ENCODE results near the gene PACS1.

PACS1 gene

DNA sequence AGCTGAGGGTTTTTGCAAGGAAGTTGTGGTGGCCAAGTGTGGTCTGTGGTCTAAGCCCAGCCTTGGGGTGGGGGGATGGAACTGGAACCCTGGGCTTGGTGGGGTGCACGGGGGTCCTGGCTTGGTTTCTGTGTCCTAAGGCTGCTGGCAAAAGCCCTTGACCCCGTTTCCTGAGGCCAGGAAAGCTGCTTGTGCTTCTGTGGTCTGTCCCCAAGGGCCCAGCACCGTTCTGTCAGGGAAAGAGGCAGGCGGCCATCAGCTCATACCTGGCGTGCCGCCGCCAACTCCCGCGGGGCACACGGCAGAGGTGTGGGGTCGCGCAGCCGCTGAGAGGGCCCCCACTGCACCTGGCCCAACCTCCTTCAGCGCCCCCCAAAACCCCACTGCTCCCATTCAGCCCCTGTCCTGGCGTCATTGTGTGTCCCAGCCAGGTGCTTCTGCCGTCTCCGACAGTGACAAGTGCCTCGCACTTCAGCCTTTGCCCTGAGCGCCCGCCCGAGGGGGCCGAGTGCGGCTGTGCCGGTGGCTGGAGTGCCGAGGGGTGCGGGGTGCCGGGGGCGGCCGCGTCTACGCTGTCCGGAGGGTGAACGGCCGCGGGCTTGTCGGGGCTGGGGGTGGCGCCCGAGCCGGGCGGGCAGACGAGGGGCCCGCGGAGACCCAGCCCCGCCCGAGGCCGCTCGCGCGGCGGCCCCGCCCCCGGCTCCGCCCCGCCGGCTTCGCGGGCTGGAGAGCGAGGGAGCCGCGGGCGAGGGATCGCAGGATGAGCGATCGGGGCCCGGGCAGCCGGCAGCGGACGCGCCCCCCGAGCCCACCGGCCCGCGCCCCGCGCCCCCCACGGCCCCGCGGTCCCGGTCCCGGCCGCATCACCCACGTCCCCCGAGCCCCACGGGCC is 207.6 kb downstream of the PACS1 start, which contains the start of gene CNIH2:
Gene CNIH2, plus strand, starts transcription at position 705 of the 892 bp plus-strand sequence. CDS start 282 bp downstream, outside the sequence.
- Histone ChIP-seq H3K4me3 (ENCODE audit: low read length in 2 of 2) (peak within 1 kb of the TSS in 1 of 2 donors; percentile 60), H3K27me3 (ENCODE audit: control insufficient read depth in 1 of 2, insufficient read depth in 2 of 2, low read length in 2 of 2) (peaks cover 0 to 4% of the 10 kb centered on the region in 2 donors), H3K9me3 (ENCODE audit: control insufficient read depth in 2 of 2, low read length in 2 of 2) (no peaks in the 10 kb centered on the region), H3K36me3 (ENCODE audit: control insufficient read depth in 2 of 2, insufficient read depth in 2 of 2, low read length in 2 of 2) (peaks cover 31 to 33% of the 10 kb centered on the region in 2 donors), H3K9ac (ENCODE audit: low read length in 2 of 2) (no peak within 1 kb of the TSS), H3K4me1 (ENCODE audit: control insufficient read depth, insufficient read depth, low read length) (peaks cover 11% of the 10 kb centered on the region), H3K27ac (ENCODE audit: low read length) (peak within 1 kb of the TSS; percentile 58)

DNA sequence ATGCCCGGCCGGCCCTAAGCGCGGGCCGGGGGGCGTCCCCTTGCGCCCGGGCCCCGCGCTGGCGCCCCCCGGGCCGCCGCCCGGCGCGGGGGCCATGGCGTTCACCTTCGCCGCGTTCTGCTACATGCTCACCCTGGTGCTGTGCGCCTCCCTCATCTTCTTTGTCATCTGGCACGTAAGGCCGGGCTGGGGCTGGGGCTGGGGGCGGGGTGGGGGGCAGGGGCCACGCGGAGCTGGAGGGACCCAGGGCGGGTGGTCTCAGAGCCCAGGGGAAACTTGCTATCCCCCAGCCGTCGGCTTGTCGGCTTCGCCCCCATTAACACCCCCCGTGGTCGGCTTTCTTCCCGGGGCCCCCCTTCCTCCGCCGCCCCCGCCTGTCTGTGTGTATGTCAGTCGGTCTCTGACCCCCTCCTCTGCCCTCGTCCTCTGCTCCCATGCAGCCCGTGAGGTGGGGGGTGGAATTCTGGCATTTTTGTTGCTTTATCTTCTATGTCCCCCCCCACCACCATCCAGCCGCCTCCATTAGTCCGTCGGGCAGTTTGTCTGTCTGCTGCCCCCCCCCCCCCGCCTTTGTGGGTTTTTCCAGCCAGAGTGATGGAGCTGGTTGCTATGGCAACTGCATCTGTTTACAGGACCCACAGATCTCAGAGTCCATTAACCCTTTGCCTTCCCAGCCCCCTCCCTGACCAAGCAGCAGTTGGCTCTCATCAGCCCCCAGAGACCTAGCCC is 208.5 kb downstream of the PACS1 start:
- Histone ChIP-seq H3K27me3 (ENCODE audit: control insufficient read depth in 1 of 2, insufficient read depth in 2 of 2, low read length in 2 of 2) (peaks cover 0 to 4% of the 10 kb centered on the region in 2 donors), H3K4me1 (ENCODE audit: control insufficient read depth, insufficient read depth, low read length) (peaks cover 14% of the 10 kb centered on the region), H3K9me3 (ENCODE audit: control insufficient read depth in 2 of 2, low read length in 2 of 2) (no peaks in the 10 kb centered on the region), H3K36me3 (ENCODE audit: control insufficient read depth in 2 of 2, insufficient read depth in 2 of 2, low read length in 2 of 2) (peaks cover 22 to 25% of the 10 kb centered on the region in 2 donors), H3K27ac (ENCODE audit: low read length) (no peak overlapping the region), H3K9ac (ENCODE audit: low read length in 2 of 2) (no peak overlapping the region), H3K4me3 (ENCODE audit: low read length in 2 of 2) (no peak overlapping the region)

DNA sequence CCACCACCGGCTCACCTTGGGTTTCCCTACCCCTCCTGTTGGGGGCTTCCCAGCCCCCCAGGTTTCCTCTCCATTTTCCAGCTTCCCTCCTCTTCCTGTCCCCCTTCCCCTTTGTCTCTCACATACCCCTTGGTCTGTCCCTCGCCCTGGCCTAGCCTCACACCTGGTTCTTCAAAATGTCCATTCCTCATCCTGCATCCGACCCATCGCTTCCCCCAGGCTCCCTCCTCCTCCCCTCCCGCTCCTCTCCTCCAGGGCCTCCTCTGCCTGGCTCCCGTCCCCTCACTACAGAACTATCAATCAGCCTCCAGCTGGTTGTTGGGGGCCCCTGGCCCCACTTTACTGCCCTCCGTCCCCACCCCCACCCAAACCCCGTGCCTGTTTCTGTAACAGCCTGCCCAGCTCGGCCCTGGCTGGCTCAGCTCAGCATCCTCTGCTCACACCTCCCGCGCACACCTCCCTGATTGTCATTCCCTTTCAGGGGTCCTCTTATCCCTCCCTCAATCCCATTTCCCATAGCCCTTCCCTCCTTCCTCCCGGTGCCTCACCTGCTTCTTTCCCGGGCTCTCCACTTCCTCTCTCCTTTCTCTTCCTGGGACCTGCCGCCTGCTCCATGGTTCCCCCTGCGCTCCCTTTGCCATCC is 209.1 kb downstream of the PACS1 start:
- no peaks in the 10 kb centered on the region for H3K9me3 ChIP-seq (ENCODE audit: control insufficient read depth in 2 of 2, low read length in 2 of 2)
- peaks cover 16 to 18% of the 10 kb centered on the region in 2 donors for H3K36me3 ChIP-seq (ENCODE audit: control insufficient read depth in 2 of 2, insufficient read depth in 2 of 2, low read length in 2 of 2)
- peaks cover 14% of the 10 kb centered on the region for H3K4me1 ChIP-seq (ENCODE audit: control insufficient read depth, insufficient read depth, low read length)
- no peak overlapping the region for H3K27ac ChIP-seq (ENCODE audit: low read length)
- peaks cover 0 to 4% of the 10 kb centered on the region in 2 donors for H3K27me3 ChIP-seq (ENCODE audit: control insufficient read depth in 1 of 2, insufficient read depth in 2 of 2, low read length in 2 of 2)
- no peak overlapping the region for H3K9ac ChIP-seq (ENCODE audit: low read length in 2 of 2)
- no peak overlapping the region for H3K4me3 ChIP-seq (ENCODE audit: low read length in 2 of 2)

DNA sequence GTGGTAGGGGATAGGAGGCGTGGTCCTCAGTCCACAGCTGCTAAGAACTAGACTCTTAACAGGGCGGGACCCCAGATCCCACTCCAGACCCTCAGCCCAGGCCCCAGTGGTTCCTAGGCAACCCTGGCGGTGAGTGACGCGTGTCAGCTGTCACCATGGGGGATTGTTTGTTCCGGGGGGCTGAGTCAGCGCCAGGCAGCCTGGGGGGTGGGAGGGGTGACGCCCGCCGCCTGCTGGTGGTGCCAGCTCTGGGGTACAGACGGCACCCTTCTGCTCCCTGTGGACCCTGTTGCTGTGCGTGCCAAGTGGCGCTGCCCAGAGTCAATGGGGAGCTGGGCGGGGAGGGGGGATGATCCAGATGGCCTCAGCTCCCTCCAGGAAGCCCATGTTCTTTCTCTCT is 210.4 kb downstream of the PACS1 start:
- H3K4me3 ChIP-seq (ENCODE audit: low read length in 2 of 2): no peak overlapping the region
- peaks cover 18% of the 10 kb centered on the region for H3K4me1 ChIP-seq (ENCODE audit: control insufficient read depth, insufficient read depth, low read length)

DNA sequence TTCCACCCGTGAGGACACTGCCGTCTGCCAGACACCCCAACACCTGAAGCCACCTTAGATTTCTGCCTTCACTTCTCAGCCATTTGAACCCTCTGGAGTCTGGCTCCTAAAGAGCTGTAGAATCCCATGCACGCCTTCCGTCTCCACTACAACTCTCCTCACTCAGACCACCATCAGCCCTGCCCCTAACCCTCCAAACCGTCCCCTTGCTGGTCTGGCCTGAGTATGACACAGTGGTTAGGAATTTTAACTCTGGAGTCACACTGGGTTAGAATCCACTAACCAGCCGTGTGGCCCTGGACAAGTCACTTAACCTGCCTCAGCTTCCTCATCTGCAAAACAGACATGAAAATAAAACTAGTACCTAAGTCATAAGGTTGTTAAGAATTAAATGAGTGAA is 210.9 kb downstream of the PACS1 start:
- H3K4me1 ChIP-seq (ENCODE audit: control insufficient read depth, insufficient read depth, low read length): peaks cover 22% of the 10 kb centered on the region
- H3K27ac ChIP-seq (ENCODE audit: low read length): no peak overlapping the region
- H3K4me3 ChIP-seq (ENCODE audit: low read length in 2 of 2): no peak overlapping the region
- H3K9ac ChIP-seq (ENCODE audit: low read length in 2 of 2): no peak overlapping the region
- peaks cover 5 to 7% of the 10 kb centered on the region in 2 donors for H3K36me3 ChIP-seq (ENCODE audit: control insufficient read depth in 2 of 2, insufficient read depth in 2 of 2, low read length in 2 of 2)
- H3K9me3 ChIP-seq (ENCODE audit: control insufficient read depth in 2 of 2, low read length in 2 of 2): no peaks in the 10 kb centered on the region
- H3K27me3 ChIP-seq (ENCODE audit: control insufficient read depth in 1 of 2, insufficient read depth in 2 of 2, low read length in 2 of 2): peaks cover 0 to 4% of the 10 kb centered on the region in 2 donors

More for the DNA sequence above, 210.4 kb downstream of the PACS1 start:
- H3K27ac ChIP-seq (ENCODE audit: low read length): no peak overlapping the region
- H3K27me3 ChIP-seq (ENCODE audit: control insufficient read depth in 1 of 2, insufficient read depth in 2 of 2, low read length in 2 of 2): peaks cover 0 to 4% of the 10 kb centered on the region in 2 donors
- H3K36me3 ChIP-seq (ENCODE audit: control insufficient read depth in 2 of 2, insufficient read depth in 2 of 2, low read length in 2 of 2): peaks cover 7 to 10% of the 10 kb centered on the region in 2 donors
- H3K9ac ChIP-seq (ENCODE audit: low read length in 2 of 2): no peak overlapping the region
- no peaks in the 10 kb centered on the region for H3K9me3 ChIP-seq (ENCODE audit: control insufficient read depth in 2 of 2, low read length in 2 of 2)

DNA sequence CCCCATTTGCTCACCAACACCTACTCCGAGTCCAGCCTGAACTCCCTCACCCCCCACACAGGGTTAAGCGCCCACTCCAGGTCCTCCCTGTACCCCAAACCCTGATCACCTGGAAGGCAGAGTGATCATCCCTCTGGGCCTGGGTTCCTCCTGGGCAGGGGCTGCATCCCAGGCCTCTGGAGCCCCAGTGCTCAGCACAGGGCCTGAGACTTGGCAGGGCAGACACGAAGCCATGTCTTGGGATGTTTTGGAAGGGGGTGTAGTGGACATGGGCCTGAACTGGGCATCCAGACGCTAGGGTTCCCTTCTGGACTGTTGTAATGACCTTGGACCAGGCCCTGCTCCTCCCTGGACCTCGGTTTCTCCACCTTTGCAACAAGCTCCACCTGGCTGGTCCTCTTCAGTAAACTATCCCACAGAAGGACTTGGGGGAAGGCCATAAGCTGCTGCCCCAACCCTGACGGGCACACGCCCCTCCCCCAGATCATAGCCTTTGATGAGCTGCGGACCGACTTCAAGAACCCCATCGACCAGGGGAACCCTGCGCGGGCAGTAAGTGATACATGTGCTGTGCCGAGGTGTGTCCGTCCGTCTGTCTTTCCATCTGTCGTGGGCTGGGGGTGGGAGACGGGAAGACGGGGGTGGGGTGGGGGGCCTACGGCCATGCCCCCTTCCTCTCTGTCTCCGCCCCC is 211.8 kb downstream of the PACS1 start:
- Histone ChIP-seq H3K4me1 (ENCODE audit: control insufficient read depth, insufficient read depth, low read length) (peaks cover 27% of the 10 kb centered on the region), H3K4me3 (ENCODE audit: low read length in 2 of 2) (no peak overlapping the region), H3K27me3 (ENCODE audit: control insufficient read depth in 1 of 2, insufficient read depth in 2 of 2, low read length in 2 of 2) (peaks cover 0 to 4% of the 10 kb centered on the region in 2 donors), H3K36me3 (ENCODE audit: control insufficient read depth in 2 of 2, insufficient read depth in 2 of 2, low read length in 2 of 2) (peaks cover 0 to 7% of the 10 kb centered on the region in 2 donors), H3K9ac (ENCODE audit: low read length in 2 of 2) (peak overlapping the region in 1 of 2 donors; percentile 27), H3K27ac (ENCODE audit: low read length) (no peak overlapping the region), H3K9me3 (ENCODE audit: control insufficient read depth in 2 of 2, low read length in 2 of 2) (no peaks in the 10 kb centered on the region)

DNA sequence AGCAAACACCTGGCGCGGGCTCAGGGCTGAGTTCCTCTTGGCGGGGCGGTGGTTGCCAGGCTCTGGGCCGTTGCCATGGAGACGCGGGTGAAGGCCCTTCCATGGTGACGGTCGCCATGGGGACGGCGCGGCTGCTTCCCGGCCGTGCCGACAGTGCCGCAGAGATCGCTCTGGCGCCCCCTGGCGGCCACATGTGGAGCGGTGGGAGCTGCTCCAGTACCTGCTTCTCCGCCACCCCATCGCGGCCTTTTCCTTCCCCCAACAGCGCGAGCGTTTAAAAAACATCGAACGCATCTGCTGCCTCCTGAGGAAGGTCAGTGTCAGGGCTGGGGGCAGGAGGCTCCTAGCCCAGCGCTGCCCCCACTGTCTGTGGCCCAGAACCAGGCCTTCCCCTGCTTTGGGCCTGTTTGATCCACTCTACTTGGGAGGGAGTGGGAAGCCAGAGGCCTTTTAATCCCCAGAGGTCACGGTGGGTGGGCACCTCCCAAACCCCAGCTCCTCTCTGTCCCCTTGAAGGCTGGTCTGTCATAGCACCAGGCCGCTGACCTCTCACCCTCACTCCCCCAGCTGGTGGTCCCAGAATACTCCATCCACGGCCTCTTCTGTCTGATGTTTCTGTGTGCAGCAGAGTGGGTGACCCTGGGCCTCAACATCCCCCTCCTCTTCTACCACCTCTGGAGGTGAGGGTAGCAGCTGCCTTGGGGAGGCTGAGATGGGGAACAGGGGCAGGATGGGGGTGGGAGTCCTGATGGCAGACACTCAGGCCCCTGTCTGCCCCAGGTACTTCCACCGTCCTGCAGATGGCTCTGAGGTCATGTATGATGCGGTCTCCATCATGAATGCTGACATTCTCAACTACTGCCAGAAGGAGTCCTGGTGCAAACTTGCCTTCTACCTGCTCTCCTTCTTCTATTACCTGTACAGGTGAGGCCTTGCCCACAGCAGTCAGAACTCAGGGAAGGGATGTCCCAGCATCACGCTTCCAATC is 212.7 kb downstream of the PACS1 start:
- H3K4me3 ChIP-seq (ENCODE audit: low read length in 2 of 2): peak overlapping the region in 1 of 2 donors; percentile 8

DNA sequence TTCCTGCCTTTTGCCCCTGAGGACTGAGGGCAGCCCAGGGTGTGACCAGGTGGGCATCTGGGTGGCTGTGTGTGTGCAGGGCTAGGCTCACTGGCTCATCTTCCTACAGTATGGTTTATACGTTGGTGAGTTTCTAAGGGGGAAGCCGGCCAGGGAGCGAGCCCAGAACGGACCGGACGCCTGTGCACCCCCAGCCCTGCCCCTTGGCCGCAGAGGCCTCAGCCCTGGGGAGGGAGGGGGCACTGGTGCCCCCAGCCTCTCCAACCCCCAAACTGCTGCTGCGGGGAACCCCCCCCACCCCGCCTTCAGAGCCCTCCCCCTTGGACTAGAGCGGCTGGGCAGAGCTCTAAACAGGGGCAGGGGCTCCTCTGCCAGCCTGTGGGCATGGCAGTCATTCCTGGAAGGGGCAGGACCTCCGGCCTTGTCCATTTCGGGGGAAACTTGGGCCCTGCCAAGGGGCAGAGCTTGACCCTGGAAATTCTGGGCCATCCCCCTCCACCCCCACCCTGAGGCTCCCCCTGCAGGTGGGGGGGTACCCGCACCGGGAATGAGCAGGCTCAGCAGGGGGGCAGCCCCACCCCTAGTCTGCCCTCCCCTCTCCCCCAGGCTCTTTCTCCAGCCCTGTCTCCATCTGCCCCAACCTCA is 213.5 kb downstream of the PACS1 start:
- Histone ChIP-seq H3K9ac (ENCODE audit: low read length in 2 of 2) (no peak overlapping the region), H3K4me3 (ENCODE audit: low read length in 2 of 2) (no peak overlapping the region), H3K4me1 (ENCODE audit: control insufficient read depth, insufficient read depth, low read length) (peaks cover 36% of the 10 kb centered on the region), H3K27ac (ENCODE audit: low read length) (no peak overlapping the region), H3K36me3 (ENCODE audit: control insufficient read depth in 2 of 2, insufficient read depth in 2 of 2, low read length in 2 of 2) (peaks cover 0 to 8% of the 10 kb centered on the region in 2 donors), H3K9me3 (ENCODE audit: control insufficient read depth in 2 of 2, low read length in 2 of 2) (no peaks in the 10 kb centered on the region), H3K27me3 (ENCODE audit: control insufficient read depth in 1 of 2, insufficient read depth in 2 of 2, low read length in 2 of 2) (peaks cover 0 to 4% of the 10 kb centered on the region in 2 donors)

More for the DNA sequence above, 212.7 kb downstream of the PACS1 start:
- Histone ChIP-seq H3K9me3 (ENCODE audit: control insufficient read depth in 2 of 2, low read length in 2 of 2) (no peaks in the 10 kb centered on the region), H3K4me1 (ENCODE audit: control insufficient read depth, insufficient read depth, low read length) (peaks cover 31% of the 10 kb centered on the region), H3K27me3 (ENCODE audit: control insufficient read depth in 1 of 2, insufficient read depth in 2 of 2, low read length in 2 of 2) (peaks cover 0 to 4% of the 10 kb centered on the region in 2 donors), H3K27ac (ENCODE audit: low read length) (no peak overlapping the region), H3K9ac (ENCODE audit: low read length in 2 of 2) (no peak overlapping the region), H3K36me3 (ENCODE audit: control insufficient read depth in 2 of 2, insufficient read depth in 2 of 2, low read length in 2 of 2) (peaks cover 0 to 8% of the 10 kb centered on the region in 2 donors)

DNA sequence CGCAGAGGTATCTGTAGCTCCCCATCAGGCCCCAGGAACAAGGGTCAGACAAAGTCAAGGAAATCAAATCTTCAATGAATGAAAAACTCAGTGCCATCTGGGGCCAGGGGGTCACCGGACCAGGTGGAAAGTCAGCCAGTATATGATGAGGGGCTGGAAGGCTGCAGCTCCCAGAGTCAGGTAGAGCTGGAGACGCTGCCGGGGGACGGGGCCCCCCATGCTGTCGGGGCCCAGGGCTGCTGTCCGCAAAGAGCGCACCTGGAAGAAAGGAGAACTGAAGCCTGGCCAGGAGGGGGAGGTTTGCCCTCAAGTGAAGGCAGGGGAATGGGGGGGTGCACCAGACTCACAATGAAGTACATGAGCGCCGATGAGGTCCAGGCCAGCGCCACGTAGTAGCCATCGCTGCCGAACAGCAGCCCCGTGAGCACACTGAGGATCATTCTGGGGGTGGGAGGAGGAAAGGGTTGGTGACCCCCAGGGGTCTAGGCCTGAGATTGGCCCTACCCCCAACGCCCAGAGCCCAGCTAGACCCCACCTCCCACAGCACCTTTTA is 214.5 kb downstream of the PACS1 start:
- H3K27me3 ChIP-seq (ENCODE audit: control insufficient read depth in 1 of 2, insufficient read depth in 2 of 2, low read length in 2 of 2): peaks cover 0 to 4% of the 10 kb centered on the region in 2 donors
- peaks cover 0 to 8% of the 10 kb centered on the region in 2 donors for H3K36me3 ChIP-seq (ENCODE audit: control insufficient read depth in 2 of 2, insufficient read depth in 2 of 2, low read length in 2 of 2)
- H3K27ac ChIP-seq (ENCODE audit: low read length): no peak overlapping the region
- H3K9me3 ChIP-seq (ENCODE audit: control insufficient read depth in 2 of 2, low read length in 2 of 2): no peaks in the 10 kb centered on the region
- H3K4me3 ChIP-seq (ENCODE audit: low read length in 2 of 2): no peak overlapping the region
- peaks cover 40% of the 10 kb centered on the region for H3K4me1 ChIP-seq (ENCODE audit: control insufficient read depth, insufficient read depth, low read length)
- no peak overlapping the region for H3K9ac ChIP-seq (ENCODE audit: low read length in 2 of 2)
